Common myeloid progenitor, CD34-positive (primary cell): ENCODE data around the gene SLC22A3.

Experiments
- CTCF ChIA-PET: fragments of 350-600 bp; sonication (Branson Sonifier 250); formaldehyde crosslinking; loops from one replicate; lab custom pipeline; 2021; ENCODE audit warnings: antibody characterized with exemption; lab: Charles Lee
- POLR2A ChIA-PET: fragments of 350-600 bp; sonication (Branson Sonifier 250); formaldehyde crosslinking; loops from one replicate; lab custom pipeline; 2021; ENCODE audit warnings: antibody characterized with exemption; lab: Charles Lee
- DNase-seq, 3 donors: peaks; one replicate each; pipeline versions ENCODE4 v3.0.0 to v3.0.0-alpha.2; 2013
- H3K27ac ChIP-seq, 2 experiments: 1 replicate in 1 of 2; 2 replicates in 1 of 2; pipeline ENCODE4 v1.7.0; 2013; ENCODE audit warnings: inconsistent platforms in 2 of 2, low read length in 2 of 2, mild to moderate bottlenecking in 2 of 2, low read depth in 1 of 2, moderate library complexity in 1 of 2; ENCODE audit not compliant: severe bottlenecking in 2 of 2, insufficient read depth in 1 of 2, poor library complexity in 1 of 2
- H3K27me3 ChIP-seq, 5 experiments: replicated peaks in 2 of 5; 1 replicate in 3 of 5; 2 replicates in 2 of 5; pipeline versions ENCODE4 v1.6.1 to v1.7.0; 2013; ENCODE audit warnings: low read length in 4 of 5, mild to moderate bottlenecking in 2 of 5, moderate library complexity in 2 of 5, inconsistent platforms in 1 of 5; ENCODE audit not compliant: insufficient read depth in 5 of 5, control insufficient read depth in 4 of 5
- H3K36me3 ChIP-seq, 4 experiments: 1 replicate in 2 of 4; 2 replicates in 2 of 4; pipeline versions ENCODE4 v1.6.1 to v1.7.0; 2013; ENCODE audit warnings: low read length in 3 of 4, control low read depth in 1 of 4, mild to moderate bottlenecking in 1 of 4; ENCODE audit not compliant: control insufficient read depth in 4 of 4, insufficient read depth in 4 of 4
- H3K4me1 ChIP-seq, 4 experiments: 1 replicate in 3 of 4; 2 replicates in 1 of 4; pipeline versions ENCODE4 v1.6.1 to v1.7.1; 2013; ENCODE audit warnings: low read length in 3 of 4, mild to moderate bottlenecking in 3 of 4, control low read depth in 1 of 4, inconsistent platforms in 1 of 4, moderate library complexity in 1 of 4; ENCODE audit not compliant: control insufficient read depth in 4 of 4, insufficient read depth in 4 of 4; ENCODE audit errors: control extremely low read depth in 1 of 4
- H3K4me3 ChIP-seq, 7 experiments: 1 replicate in 4 of 7; 2 replicates in 3 of 7; pipeline versions ENCODE4 v1.5.1 to v1.7.0; 2013; ENCODE audit warnings: mild to moderate bottlenecking in 7 of 7, low read length in 6 of 7, moderate library complexity in 6 of 7, inconsistent platforms in 2 of 7, low read depth in 2 of 7, control low read depth in 1 of 7; ENCODE audit not compliant: insufficient read depth in 4 of 7, control insufficient read depth in 1 of 7; ENCODE audit errors: extremely low read depth in 1 of 7
- H3K9me3 ChIP-seq, 5 experiments: 1 replicate in 4 of 5; 2 replicates in 1 of 5; pipeline versions ENCODE4 v1.6.1 to v1.7.1; 2013; ENCODE audit warnings: low read length in 4 of 5, mild to moderate bottlenecking in 2 of 5, inconsistent platforms in 1 of 5, low read depth in 1 of 5, moderate library complexity in 1 of 5; ENCODE audit not compliant: control insufficient read depth in 4 of 5, insufficient read depth in 2 of 5; ENCODE audit errors: control extremely low read depth in 1 of 5
- WGBS: methylation state at CpG from one replicate; pipeline ENCODE4 v1.1.5; 2013; ENCODE audit not compliant: insufficient coverage; 5-methylcytosine and 5-hydroxymethylcytosine counted together

Gene SLC22A3

DNA sequence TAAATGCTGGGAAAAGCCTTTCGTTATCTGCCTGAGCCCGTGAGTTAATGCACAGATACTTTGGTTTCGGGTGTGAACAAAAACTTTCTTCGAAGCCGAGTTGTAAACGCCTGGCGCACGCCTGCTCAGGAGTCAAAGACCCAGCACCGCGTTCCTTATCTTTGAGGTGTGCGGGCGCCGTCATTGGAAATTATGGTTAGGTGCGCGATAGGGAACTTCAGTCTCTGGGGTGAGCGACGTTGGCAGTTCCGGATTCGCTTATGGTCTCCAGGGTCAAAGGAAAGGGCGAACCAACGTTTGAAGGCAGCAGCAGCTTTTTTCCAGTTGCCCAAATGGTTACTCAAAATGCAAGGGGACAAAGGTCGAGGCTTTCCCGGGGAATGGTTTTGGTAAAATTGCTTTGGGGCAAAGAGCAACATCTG, 853 bp downstream of the SLC22A3 start:
- CTCF ChIA-PET, result no interaction called here
- peaks cover 11 to 81% (median 44%) of the 10 kb centered on the region in 5 experiments for H3K27me3 ChIP-seq
- no peaks in the 10 kb centered on the region for H3K9me3 ChIP-seq
- H3K27ac ChIP-seq, result no peak overlapping the region
- peak overlapping the region in 4 of 7 experiments; percentile 23 to 41 (median 38) for H3K4me3 ChIP-seq
- no peaks in the 10 kb centered on the region for H3K36me3 ChIP-seq
- WGBS, result under 1% methylated on average over 22 of the region's 23 CpGs
- peak; percentile 1 to 46 (median 25) for DNase-seq
- POLR2A ChIA-PET, result no interaction called here
- H3K4me1 ChIP-seq, result peaks cover 0 to 11% (median 4%) of the 10 kb centered on the region in 4 experiments

DNA sequence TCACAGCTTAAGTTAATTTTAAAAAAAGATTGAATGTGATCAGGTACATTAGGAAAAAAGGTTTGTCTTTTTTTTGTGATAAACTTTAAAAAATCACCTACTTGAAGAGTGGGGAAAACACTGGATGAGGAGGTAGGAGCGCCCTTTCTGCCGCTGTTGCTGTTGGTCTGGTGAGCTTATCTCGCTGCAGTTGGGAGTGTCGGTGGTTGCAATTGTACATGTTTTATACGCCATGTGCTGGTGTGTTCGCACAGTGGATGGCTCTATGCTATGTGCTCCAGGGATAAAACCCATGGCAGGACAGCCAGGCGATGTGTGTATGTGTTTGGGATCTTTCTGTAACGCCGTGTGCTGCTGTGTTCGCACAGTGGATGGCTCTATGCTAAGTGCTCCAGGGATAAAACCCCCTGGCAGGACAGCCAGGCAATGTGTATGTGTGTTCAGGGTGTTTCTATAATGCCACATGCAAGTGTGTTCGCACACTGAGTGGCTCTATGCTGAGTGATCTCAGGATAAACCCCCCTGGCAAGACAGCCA, 1.7 kb downstream of the SLC22A3 start:
- Histone ChIP-seq H3K36me3 (no peaks in the 10 kb centered on the region), H3K9me3 (no peaks in the 10 kb centered on the region), H3K4me3 (no peak overlapping the region), H3K4me1 (peaks cover 0 to 11% (median 4%) of the 10 kb centered on the region in 4 experiments), H3K27me3 (peaks cover 11 to 81% (median 43%) of the 10 kb centered on the region in 5 experiments), H3K27ac (no peak overlapping the region)
- CTCF ChIA-PET, result no interaction called here
- DNase-seq, result no peak
- whole genome bisulfite sequencing, result 85% methylated on average over 6 of the region's 11 CpGs
- POLR2A ChIA-PET, result no interaction called here

DNA sequence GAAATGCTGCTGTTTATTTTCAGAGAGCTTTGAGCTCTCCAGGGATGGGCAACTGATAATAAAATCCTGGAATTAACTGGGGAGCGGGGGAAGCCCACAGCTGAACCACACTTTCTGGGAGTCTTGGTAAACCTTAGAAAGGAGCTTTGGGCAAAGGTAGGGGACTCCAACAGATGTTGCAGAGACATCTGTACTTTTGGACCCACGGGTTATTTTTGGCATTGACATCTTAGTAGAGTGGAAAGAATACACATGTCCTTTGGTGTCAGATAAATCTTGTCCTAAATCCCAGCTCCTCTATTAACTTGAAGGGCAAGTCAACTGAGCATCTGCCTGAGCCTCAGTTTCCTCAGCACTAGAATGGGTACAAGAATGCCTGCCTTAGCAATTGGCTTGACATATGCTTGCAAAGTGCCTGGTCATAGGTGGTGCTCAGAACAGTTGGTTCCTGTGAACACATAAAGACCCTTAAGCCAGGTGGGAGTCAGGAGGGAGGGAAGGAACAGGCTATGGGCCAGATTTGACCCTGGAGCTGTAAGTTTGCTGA, 5.8 kb downstream of the SLC22A3 start:
- no peak for DNase-seq
- Histone ChIP-seq H3K27ac (no peak overlapping the region), H3K9me3 (no peaks in the 10 kb centered on the region), H3K4me1 (peaks cover 0 to 2% (median 0%) of the 10 kb centered on the region in 4 experiments), H3K4me3 (no peak overlapping the region), H3K36me3 (no peaks in the 10 kb centered on the region), H3K27me3 (peaks cover 11 to 57% (median 26%) of the 10 kb centered on the region in 5 experiments)
- POLR2A ChIA-PET, result interaction anchor here (0.5 kb wide), 1 partner anchor 483 kb away, joined by 4 read pairs; no protein-coding TSS in a partner anchor
- CTCF ChIA-PET, result no interaction called here
- WGBS, result 100% methylated on average over 2 of the region's 2 CpGs

DNA sequence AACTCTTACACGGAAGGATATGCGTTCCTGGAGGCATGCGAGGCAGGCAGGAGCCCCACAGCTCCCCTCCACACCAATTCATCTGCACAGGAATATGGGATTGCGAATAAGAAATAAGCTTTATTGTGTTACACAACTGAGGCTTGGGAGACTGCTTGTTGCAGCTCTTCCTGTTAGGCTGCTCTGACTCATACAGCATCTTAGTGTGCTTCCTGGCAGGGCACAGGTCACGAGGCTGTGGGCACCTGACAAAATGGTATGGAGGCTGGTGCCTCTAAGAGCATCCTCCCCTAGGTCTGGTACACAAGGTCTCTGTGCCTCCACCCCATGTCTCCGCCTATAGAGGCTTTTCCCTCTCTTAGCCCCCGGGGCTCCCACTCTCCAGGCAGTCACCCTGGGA, 6.8 kb downstream of the SLC22A3 start:
- DNase-seq, result no peak
- no peak overlapping the region for H3K27ac ChIP-seq
- no peaks in the 10 kb centered on the region for H3K4me1 ChIP-seq
- ChIA-PET CTCF (no interaction called here), POLR2A (interaction anchor here (0.6 kb wide), 1 partner anchor 136 kb away, joined by 4 read pairs; no protein-coding TSS in a partner anchor)
- no peaks in the 10 kb centered on the region for H3K36me3 ChIP-seq
- H3K9me3 ChIP-seq, result no peaks in the 10 kb centered on the region
- 76% methylated on average over 3 of the region's 7 CpGs for WGBS
- H3K27me3 ChIP-seq, result peaks cover 6 to 47% (median 16%) of the 10 kb centered on the region in 5 experiments
- H3K4me3 ChIP-seq, result no peak overlapping the region

DNA sequence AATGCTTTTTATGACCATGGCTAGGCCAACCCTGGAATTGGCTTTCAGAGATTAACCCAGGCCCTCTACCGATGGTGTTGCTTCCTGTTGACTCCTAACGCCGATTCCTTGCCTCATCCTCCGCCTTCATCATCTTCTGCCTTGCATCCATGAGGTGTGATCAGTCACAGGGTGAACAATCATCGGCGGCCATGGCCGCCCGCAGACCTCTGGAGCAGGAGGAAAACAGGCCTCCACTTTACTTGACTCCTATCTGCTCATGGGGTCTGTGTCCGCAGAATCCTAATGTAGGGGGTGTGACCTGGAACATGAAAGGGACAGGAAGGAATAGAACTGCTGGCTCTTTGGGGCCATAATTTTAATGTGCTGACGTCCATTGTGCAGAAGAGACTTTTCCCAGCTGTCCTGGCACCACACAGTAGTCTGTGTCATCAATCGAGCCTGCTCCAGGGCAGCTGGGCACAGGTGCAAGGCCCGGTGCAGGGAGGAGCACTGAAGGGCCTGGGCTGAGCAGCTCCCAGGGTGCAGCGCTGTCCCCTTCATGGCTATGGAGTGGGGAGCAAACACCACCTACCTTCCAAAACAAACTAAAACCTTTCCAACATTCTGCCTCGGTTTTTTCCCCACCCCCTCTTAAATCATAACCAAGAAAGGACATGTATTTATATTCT, 8.0 kb downstream of the SLC22A3 start:
- Histone ChIP-seq H3K27me3 (peaks cover 5 to 37% (median 16%) of the 10 kb centered on the region in 5 experiments), H3K36me3 (no peaks in the 10 kb centered on the region), H3K27ac (no peak overlapping the region), H3K4me3 (no peak overlapping the region), H3K9me3 (no peaks in the 10 kb centered on the region), H3K4me1 (no peaks in the 10 kb centered on the region)
- ChIA-PET POLR2A (no interaction called here), CTCF (no interaction called here)
- no peak for DNase-seq
- 89% methylated on average over 12 of the region's 14 CpGs for WGBS

DNA sequence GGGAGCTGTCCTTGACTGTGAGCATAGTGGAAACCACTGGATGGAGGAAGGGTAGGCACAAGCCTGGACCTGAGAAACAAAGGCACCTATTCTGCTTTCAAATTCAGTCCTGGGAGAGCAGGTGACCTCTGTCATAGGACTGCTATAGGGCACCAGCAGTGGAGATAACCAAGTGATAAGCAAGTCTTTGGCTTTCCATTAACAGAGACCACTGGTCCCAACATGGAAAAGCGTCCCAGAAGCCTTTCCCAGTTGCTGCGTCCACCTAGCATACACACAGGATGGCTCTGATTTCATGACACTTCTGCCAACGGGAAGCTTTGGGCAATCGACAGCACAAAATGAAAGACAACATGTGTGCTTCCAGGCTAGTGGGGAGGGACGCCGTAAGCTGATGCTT, 8.9 kb downstream of the SLC22A3 start:
- H3K9me3 ChIP-seq, result no peaks in the 10 kb centered on the region
- H3K27me3 ChIP-seq, result peaks cover 7 to 31% (median 13%) of the 10 kb centered on the region in 5 experiments
- WGBS, result 92% methylated on average over 5 of the region's 6 CpGs
- no peak overlapping the region for H3K4me3 ChIP-seq
- H3K36me3 ChIP-seq, result no peaks in the 10 kb centered on the region
- no peak overlapping the region for H3K27ac ChIP-seq
- ChIA-PET POLR2A (no interaction called here), CTCF (no interaction called here)
- no peak for DNase-seq
- no peaks in the 10 kb centered on the region for H3K4me1 ChIP-seq
